K562 (cell line): ENCODE measurements around the gene CCDC61. TPM values are rescaled to one million over a fixed set of nuclear protein-coding genes. Genes with fewer than 3 reads are reported as not detected.

Source experiments
- CBX5 ChIP-seq: IDR thresholded peaks from 2 replicates; pipeline ENCODE4 v1.6.1; 2014; ENCODE audit warnings: low read depth, borderline replicate concordance
- CEBPB ChIP-seq: fragments of 450-650 bp; IDR thresholded peaks from 2 replicates; pipeline ENCODE4 v1.6.1; 2016; ENCODE audit warnings: missing genetic modification characterization, missing compliant biosample characterization
- DNMT1 ChIP-seq: fragments of 450-650 bp; IDR thresholded peaks from 2 replicates; pipeline ENCODE4 v1.6.1; 2016; ENCODE audit warnings: antibody characterized with exemption, mild to moderate bottlenecking
- EGR1 ChIP-seq: fragments of 450-650 bp; conservative IDR thresholded peaks from 2 replicates; pipeline ENCODE4 v1.6.1; 2017; ENCODE audit warnings: mild to moderate bottlenecking
- ETS2 ChIP-seq: IDR thresholded peaks from 2 replicates; pipeline ENCODE4 v1.6.1; 2016; ENCODE audit warnings: borderline replicate concordance, missing genetic modification characterization, mild to moderate bottlenecking, moderate library complexity, missing compliant biosample characterization; ENCODE audit not compliant: poor library complexity, severe bottlenecking
- ETV1 ChIP-seq: fragments of 450-650 bp; conservative IDR thresholded peaks from 2 replicates; pipeline ENCODE4 v1.6.1; 2016; ENCODE audit warnings: missing genetic modification characterization, control low read depth, low read depth, missing compliant biosample characterization
- EWSR1 ChIP-seq: fragments of 450-650 bp; IDR thresholded peaks from 2 replicates; pipeline ENCODE4 v1.6.1; 2018; ENCODE audit warnings: borderline replicate concordance, mild to moderate bottlenecking, low read depth, moderate library complexity; ENCODE audit not compliant: partially characterized antibody
- FOXK2 ChIP-seq, 2 experiments: fragments of 450-650 bp; IDR thresholded peaks in 1 of 2; conservative IDR thresholded peaks in 1 of 2; 2 replicates each; pipeline ENCODE4 v1.6.1; 2016; ENCODE audit warnings: low read depth in 2 of 2, mild to moderate bottlenecking in 1 of 2
- HDGF ChIP-seq: fragments of 450-650 bp; IDR thresholded peaks from 2 replicates; pipeline ENCODE4 v1.6.1; 2016
- HMGN3 ChIP-seq: IDR thresholded peaks from 2 replicates; pipeline ENCODE4 v1.6.1; 2011; ENCODE audit warnings: borderline replicate concordance, low read depth, mild to moderate bottlenecking, mixed read lengths, low read length; ENCODE audit not compliant: insufficient read length; ENCODE audit errors: extremely low read depth
- JUN ChIP-seq, 2 experiments: sonication (generic) in 1 of 2; formaldehyde crosslinking in 1 of 2; IDR thresholded peaks; 2 replicates each; pipeline versions ENCODE4 v1.6.1 to v1.8.0; 2012 to 2022; ENCODE audit warnings: borderline replicate concordance in 2 of 2, mild to moderate bottlenecking in 2 of 2, improper control_type of control experiment in 1 of 2, low read depth in 1 of 2, low read length in 1 of 2, missing genetic modification reagents in 1 of 2
- NR2C2 ChIP-seq, 2 experiments: fragments of 200-800 bp in 1 of 2; sonication (Bioruptor generic) in 1 of 2; sonication (generic) in 1 of 2; formaldehyde crosslinking in 1 of 2; IDR thresholded peaks; 2 replicates each; pipeline versions ENCODE4 v1.6.1 to v1.8.0; 2016 to 2022; ENCODE audit warnings: mild to moderate bottlenecking in 1 of 2, missing compliant biosample characterization in 1 of 2, missing genetic modification characterization in 1 of 2, missing genetic modification reagents in 1 of 2
- POLR2AphosphoS5 ChIP-seq: IDR thresholded peaks from 2 replicates; pipeline ENCODE4 v1.6.1; 2011; ENCODE audit warnings: mild to moderate bottlenecking, low read depth, low read length, moderate library complexity; ENCODE audit not compliant: control insufficient read depth, insufficient read depth
- POLR2G ChIP-seq: fragments of 200-400 bp; formaldehyde crosslinking; IDR thresholded peaks from 2 replicates; pipeline ENCODE4 v1.6.1; 2017; ENCODE audit warnings: low read depth, mild to moderate bottlenecking, antibody characterized with exemption, low read length, moderate library complexity
- RBM22 ChIP-seq: fragments of 200-400 bp; formaldehyde crosslinking; IDR thresholded peaks from 2 replicates; pipeline ENCODE4 v1.6.1; 2018; ENCODE audit warnings: low read length, low read depth; ENCODE audit not compliant: poor library complexity, severe bottlenecking
- SRSF3 ChIP-seq: fragments of 200-400 bp; formaldehyde crosslinking; IDR thresholded peaks from 2 replicates; pipeline ENCODE4 v1.6.1; 2016; ENCODE audit warnings: mild to moderate bottlenecking, low read length, moderate library complexity; ENCODE audit not compliant: insufficient read depth
- TAF9B ChIP-seq: fragments of 450-650 bp; IDR thresholded peaks from 2 replicates; pipeline ENCODE4 v1.6.1; 2018; ENCODE audit warnings: mild to moderate bottlenecking; ENCODE audit not compliant: partially characterized antibody
- TBL1XR1 ChIP-seq, 2 experiments: IDR thresholded peaks; 2 replicates each; pipeline ENCODE4 v1.6.1; 2012; ENCODE audit warnings: improper control_type of control experiment in 2 of 2, low read length in 2 of 2, mild to moderate bottlenecking in 1 of 2
- polyA plus RNA-seq, 8 experiments: library from polyadenylated mRNA; depleted of rRNA in 4 of 8; stranded (reverse) in 5 of 8; unstranded in 3 of 8; fragments of >200 nt; fragmentation: Nextera tagmentation in 2 of 8; fragmentation: Illumina TruSeq in 1 of 8; extraction: Ambion mirVana in 2 of 8; extraction: Trizol in 1 of 8; gene quantifications; 2 replicates each; pipeline versions ENCODE4 v1.2.1 to v1.2.3, GENCODE V29; 2011 to 2014; ENCODE audit warnings: inconsistent platforms in 1 of 8, missing spikeins in 1 of 8
- total RNA-seq, 7 experiments: library from RNA; depleted of rRNA in 6 of 7; stranded (reverse); fragments of >200 nt in 6 of 7; fragmentation: Illumina TruSeq in 2 of 7; extraction: Trizol in 2 of 7; gene quantifications; 2 replicates each; pipeline versions ENCODE4 v1.2.1 to v1.2.3, GENCODE V29; 2011 to 2021; ENCODE audit warnings: low replicate concordance in 1 of 7
- TF ChIP-seq, protein P1 (sequence below), 3 experiments: fragments of 200-800 bp in 1 of 3; fragments of 250-450 bp in 1 of 3; fragments of 450-650 bp in 1 of 3; sonication (Bioruptor Pico) in 1 of 3; sonication (Bioruptor generic) in 1 of 3; formaldehyde crosslinking in 1 of 3; IDR thresholded peaks; 2 replicates each; pipeline versions ENCODE4 v1.6.1 to v1.8.0; 2016 to 2022; ENCODE audit warnings: mild to moderate bottlenecking in 2 of 3, missing genetic modification characterization in 2 of 3, missing compliant biosample characterization in 1 of 3, moderate library complexity in 1 of 3
- TF ChIP-seq, protein P2 (sequence below): fragments of 150-350 bp; conservative IDR thresholded peaks from 2 replicates; pipeline ENCODE4 v1.6.1; 2014; ENCODE audit warnings: low read length

Gene CCDC61
- total and polyA plus RNA-seq, 9 of the 15 experiments (the other 6 are each of a cell fraction or from before 2014, with no cell fraction given): 0.07 to 27.0 (median 10.3) TPM

DNA sequence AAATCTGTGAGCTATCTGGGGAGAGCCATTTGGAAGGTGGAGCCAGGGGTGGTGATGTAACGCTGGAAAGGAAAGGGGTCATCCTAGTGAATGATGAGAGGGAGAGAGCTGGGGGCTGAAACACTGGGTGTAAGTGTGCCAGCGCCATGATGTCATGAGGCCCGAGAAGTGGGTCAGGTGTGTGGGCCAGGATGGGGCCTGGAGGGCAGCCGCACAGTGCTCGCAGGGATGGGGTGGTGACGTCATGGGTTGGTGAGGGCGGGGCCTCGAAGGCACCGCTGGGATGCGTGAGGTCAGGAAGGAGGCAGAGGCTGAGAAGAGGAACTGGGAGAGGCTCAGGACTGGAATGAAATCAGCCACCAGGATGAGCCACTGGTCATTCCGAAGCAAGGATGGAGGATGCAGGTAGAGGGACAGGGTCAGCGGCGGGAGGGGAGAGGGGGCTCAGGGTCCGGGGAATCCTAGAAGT is 4.4 kb downstream of the CCDC61 start (continued):
- TF ChIP-seq JUN (IDR thresholded peaks at IDR 0.05; ENCODE audit: borderline replicate concordance, low read depth, low read length): peak; percentile 92
- no peak for TF ChIP-seq JUN (CRISPR knock-in tag; IDR thresholded peaks at IDR 0.05; ENCODE audit: borderline replicate concordance)
- TF ChIP-seq NR2C2 (CRISPR knock-in tag; IDR thresholded peaks at IDR 0.05): no peak
- TF ChIP-seq NR2C2 (tag; IDR thresholded peaks at IDR 0.05): no peak
- no peak for TF ChIP-seq FOXK2 (conservative IDR thresholded peaks at IDR 0.05 in 1 of 2, IDR thresholded peaks at IDR 0.05 in 1 of 2; ENCODE audit: low read depth in 2 of 2)
- no peak for TF ChIP-seq EWSR1
- no peak for TF ChIP-seq POLR2AphosphoS5
- TF ChIP-seq TAF9B: no peak
- TF ChIP-seq RBM22: no peak
- TF ChIP-seq, protein P1, sequence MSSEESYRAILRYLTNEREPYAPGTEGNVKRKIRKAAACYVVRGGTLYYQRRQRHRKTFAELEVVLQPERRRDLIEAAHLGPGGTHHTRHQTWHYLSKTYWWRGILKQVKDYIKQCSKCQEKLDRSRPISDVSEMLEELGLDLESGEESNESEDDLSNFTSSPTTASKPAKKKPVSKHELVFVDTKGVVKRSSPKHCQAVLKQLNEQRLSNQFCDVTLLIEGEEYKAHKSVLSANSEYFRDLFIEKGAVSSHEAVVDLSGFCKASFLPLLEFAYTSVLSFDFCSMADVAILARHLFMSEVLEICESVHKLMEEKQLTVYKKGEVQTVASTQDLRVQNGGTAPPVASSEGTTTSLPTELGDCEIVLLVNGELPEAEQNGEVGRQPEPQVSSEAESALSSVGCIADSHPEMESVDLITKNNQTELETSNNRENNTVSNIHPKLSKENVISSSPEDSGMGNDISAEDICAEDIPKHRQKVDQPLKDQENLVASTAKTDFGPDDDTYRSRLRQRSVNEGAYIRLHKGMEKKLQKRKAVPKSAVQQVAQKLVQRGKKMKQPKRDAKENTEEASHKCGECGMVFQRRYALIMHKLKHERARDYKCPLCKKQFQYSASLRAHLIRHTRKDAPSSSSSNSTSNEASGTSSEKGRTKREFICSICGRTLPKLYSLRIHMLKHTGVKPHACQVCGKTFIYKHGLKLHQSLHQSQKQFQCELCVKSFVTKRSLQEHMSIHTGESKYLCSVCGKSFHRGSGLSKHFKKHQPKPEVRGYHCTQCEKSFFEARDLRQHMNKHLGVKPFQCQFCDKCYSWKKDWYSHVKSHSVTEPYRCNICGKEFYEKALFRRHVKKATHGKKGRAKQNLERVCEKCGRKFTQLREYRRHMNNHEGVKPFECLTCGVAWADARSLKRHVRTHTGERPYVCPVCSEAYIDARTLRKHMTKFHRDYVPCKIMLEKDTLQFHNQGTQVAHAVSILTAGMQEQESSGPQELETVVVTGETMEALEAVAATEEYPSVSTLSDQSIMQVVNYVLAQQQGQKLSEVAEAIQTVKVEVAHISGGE (CRISPR knock-in tag; IDR thresholded peaks at IDR 0.05): no peak
- TF ChIP-seq CBX5: no peak
- 0 out of 2 replicates have a peak, but pooled peaks have one; percentile 25 for TF ChIP-seq CEBPB (tag)
- no peak for TF ChIP-seq ETV1 (tag)
- no peak for TF ChIP-seq HMGN3
- TF ChIP-seq, protein P2, sequence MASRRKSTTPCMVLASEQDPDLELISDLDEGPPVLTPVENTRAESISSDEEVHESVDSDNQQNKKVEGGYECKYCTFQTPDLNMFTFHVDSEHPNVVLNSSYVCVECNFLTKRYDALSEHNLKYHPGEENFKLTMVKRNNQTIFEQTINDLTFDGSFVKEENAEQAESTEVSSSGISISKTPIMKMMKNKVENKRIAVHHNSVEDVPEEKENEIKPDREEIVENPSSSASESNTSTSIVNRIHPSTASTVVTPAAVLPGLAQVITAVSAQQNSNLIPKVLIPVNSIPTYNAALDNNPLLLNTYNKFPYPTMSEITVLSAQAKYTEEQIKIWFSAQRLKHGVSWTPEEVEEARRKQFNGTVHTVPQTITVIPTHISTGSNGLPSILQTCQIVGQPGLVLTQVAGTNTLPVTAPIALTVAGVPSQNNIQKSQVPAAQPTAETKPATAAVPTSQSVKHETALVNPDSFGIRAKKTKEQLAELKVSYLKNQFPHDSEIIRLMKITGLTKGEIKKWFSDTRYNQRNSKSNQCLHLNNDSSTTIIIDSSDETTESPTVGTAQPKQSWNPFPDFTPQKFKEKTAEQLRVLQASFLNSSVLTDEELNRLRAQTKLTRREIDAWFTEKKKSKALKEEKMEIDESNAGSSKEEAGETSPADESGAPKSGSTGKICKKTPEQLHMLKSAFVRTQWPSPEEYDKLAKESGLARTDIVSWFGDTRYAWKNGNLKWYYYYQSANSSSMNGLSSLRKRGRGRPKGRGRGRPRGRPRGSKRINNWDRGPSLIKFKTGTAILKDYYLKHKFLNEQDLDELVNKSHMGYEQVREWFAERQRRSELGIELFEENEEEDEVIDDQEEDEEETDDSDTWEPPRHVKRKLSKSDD: no peak
- no peak for TF ChIP-seq ETS2 (tag)
- no peak for TF ChIP-seq TBL1XR1 (IDR thresholded peaks at IDR 0.05; ENCODE audit: low read length in 2 of 2)
- TF ChIP-seq POLR2G: 0 out of 2 replicates have a peak, but pooled peaks have one; percentile 19
- TF ChIP-seq EGR1: no peak
- no peak for TF ChIP-seq DNMT1
- TF ChIP-seq SRSF3: no peak
- 0 out of 2 replicates have a peak, but pooled peaks have one; percentile 31 for TF ChIP-seq HDGF
